NT2/D1 (cell line): ENCODE measurements around the gene CIB1.

ENCODE experiments used
- SUZ12 ChIP-seq: IDR thresholded peaks from 2 replicates; pipeline ENCODE4 v1.6.1; 2011; ENCODE audit not compliant: insufficient read length, insufficient read depth; ENCODE audit errors: extremely low read depth
- YY1 ChIP-seq: IDR thresholded peaks from 2 replicates; pipeline ENCODE4 v1.6.1; 2011; ENCODE audit not compliant: insufficient read length, insufficient read depth
- ZNF274 ChIP-seq: IDR thresholded peaks from 2 replicates; pipeline ENCODE4 v1.6.1; 2011; ENCODE audit warnings: mild to moderate bottlenecking, low read depth, low read length

GRCh38 chr15:90194655-90195054 is 39.1 kb downstream of the CIB1 start:
- TF ChIP-seq ZNF274 (no peak), SUZ12 (no peak), YY1 (no peak)
